D721Med (cell line): ENCODE results near the gene CFAP99.

ENCODE experiments used
- DNase-seq: peaks from one replicate; pipeline ENCODE4 v3.0.0; 2011; ENCODE audit warnings: low spot score; ENCODE audit not compliant: insufficient read length
- FAIRE-seq: peaks from 2 replicates; lab custom pipeline; 2011; peaks lifted over from hg19 to GRCh38; lab: Jason Lieb, UNC
- TF ChIP-seq, protein P1 (sequence below): IDR thresholded peaks from 2 replicates; pipeline ENCODE4 v1.5.1; 2012; ENCODE audit warnings: mild to moderate bottlenecking, control low read depth; ENCODE audit not compliant: insufficient read depth; ENCODE audit errors: missing control alignments

Gene CFAP99

GRCh38 chr4:2418650-2419571 is at the start of gene CFAP99:
CFAP99 (plus strand) TSS chr4:2418955.
- DNase-seq, result peak; percentile 87

DNA sequence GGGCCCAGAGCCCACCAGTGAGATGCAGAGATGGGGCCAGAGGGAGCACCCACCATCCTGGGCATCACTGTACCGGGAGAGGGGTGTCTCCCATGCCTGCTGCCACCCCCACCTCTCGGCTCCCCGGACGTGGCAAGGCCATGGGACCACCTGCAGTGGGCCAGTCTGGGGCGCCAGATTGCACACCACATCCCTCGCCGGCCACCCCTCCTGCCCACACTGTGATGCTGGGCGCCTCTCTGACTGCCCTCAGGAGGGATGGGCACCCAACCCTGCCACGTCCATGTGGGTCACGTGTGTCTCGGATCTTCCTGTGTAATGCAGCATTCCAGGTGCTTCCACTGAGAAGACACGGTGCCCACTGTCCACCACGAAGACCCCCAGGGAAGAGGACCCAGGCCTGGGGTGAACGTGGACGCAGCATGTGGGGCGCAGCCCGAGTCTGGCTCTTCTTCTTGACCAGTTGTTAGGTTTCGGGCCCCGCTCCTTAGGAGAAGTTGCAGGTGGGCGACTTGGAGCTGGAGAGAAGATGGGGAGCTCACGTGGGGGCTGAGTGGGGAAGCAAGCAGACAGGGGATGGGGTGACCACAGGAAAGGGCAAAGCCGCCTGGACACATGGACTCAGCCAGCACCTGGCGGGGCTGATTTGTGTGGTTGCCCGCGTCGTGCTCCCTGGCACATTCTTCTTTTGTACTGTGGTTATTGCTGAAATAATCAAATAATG is 48.0 kb upstream of the CFAP99 start:
- no peak for DNase-seq
- no peak for FAIRE-seq
- TF ChIP-seq, protein P1, sequence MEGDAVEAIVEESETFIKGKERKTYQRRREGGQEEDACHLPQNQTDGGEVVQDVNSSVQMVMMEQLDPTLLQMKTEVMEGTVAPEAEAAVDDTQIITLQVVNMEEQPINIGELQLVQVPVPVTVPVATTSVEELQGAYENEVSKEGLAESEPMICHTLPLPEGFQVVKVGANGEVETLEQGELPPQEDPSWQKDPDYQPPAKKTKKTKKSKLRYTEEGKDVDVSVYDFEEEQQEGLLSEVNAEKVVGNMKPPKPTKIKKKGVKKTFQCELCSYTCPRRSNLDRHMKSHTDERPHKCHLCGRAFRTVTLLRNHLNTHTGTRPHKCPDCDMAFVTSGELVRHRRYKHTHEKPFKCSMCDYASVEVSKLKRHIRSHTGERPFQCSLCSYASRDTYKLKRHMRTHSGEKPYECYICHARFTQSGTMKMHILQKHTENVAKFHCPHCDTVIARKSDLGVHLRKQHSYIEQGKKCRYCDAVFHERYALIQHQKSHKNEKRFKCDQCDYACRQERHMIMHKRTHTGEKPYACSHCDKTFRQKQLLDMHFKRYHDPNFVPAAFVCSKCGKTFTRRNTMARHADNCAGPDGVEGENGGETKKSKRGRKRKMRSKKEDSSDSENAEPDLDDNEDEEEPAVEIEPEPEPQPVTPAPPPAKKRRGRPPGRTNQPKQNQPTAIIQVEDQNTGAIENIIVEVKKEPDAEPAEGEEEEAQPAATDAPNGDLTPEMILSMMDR, result no peak

More at GRCh38 chr4:2418650-2419571, at the start of gene CFAP99:
- no peak for FAIRE-seq
- TF ChIP-seq, protein P1, result peak; percentile 9

GRCh38 chr4:2371765-2372487 is 46.8 kb upstream of the CFAP99 start:
- FAIRE-seq, result no peak
- TF ChIP-seq, protein P1, result no peak
- DNase-seq, result no peak

DNA sequence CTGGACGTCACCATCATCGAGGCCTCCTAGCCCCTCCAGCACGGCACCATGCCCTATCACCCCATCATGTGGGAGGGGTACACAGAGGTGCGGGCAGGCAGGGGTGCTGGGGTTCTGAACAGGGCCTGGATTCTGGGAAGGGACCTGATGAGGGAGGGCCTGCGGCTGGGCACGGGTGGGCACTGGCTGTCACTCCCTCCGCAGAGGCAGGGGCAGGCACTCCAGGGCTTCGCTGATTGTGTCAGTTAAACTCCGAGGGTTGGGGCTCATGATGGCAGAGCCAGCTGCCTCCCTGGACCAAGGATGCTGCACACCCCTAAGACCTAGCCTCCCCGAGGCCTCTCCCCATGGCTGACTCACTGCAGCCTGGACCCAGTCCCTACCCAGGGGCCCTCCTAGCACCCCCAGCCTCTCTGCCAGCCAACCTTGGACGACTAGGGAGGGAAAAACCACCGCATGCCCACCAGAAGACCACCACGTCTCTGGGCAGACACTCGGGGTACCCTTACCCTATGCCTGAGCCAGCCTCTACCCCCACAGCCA is 46.2 kb upstream of the CFAP99 start:
- FAIRE-seq (no peak), DNase-seq (no peak)
- TF ChIP-seq, protein P1, result no peak

- TF ChIP-seq, protein P1, result no peak
- no peak for FAIRE-seq
- no peak for DNase-seq
These were observed 45.2 kb upstream of the CFAP99 start for GRCh38 chr4:2373532-2373931.

GRCh38 chr4:2375427-2375826 is 43.3 kb upstream of the CFAP99 start:
- DNase-seq (no peak), FAIRE-seq (no peak)
- TF ChIP-seq, protein P1, result no peak
